Stimulated activated naive B cell treated with anti-CD40 and anti-IgM and Interleukin-4, amounts not matched to agents 10 μg/mL and 1 μg/mL and 100 μg/mL, for 72 hours (primary cell): ENCODE results near the gene HOXC4.
"Not testable (repeated sequence)": the region's sequence is repeated elsewhere in the genome, so short reads cannot be mapped to it uniquely, and the experiment has no call there.

Experiments
- ATAC-seq, 2 donors: fragments of 150-1000 bp; cut with Tn5 transposase; replicated peaks; 2 replicates each; pipeline ENCODE4 v1.10.0; 2021; ENCODE audit warnings: moderate library complexity in 1 of 2
- DNase-seq: peaks from one replicate; pipeline ENCODE4 v3.0.0; 2021
- H3K27ac Mint-ChIP-seq: one replicate; pipeline ENCODE4 v1.8.0; 2022; ENCODE audit warnings: mild to moderate bottlenecking, mixed read lengths
- H3K27me3 Mint-ChIP-seq, 2 donors: one replicate each; pipeline ENCODE4 v1.8.0; 2022; ENCODE audit warnings: mixed read lengths in 2 of 2
- H3K36me3 Mint-ChIP-seq, 2 donors: one replicate each; pipeline ENCODE4 v1.8.0; 2022; ENCODE audit warnings: mixed read lengths in 2 of 2, mild to moderate bottlenecking in 1 of 2
- H3K4me1 Mint-ChIP-seq, 2 donors: one replicate each; pipeline ENCODE4 v1.8.0; 2022; ENCODE audit warnings: mixed read lengths in 2 of 2, mild to moderate bottlenecking in 1 of 2
- H3K4me3 Mint-ChIP-seq, 2 donors: one replicate each; pipeline ENCODE4 v1.8.0; 2022; ENCODE audit warnings: mild to moderate bottlenecking in 2 of 2, mixed read lengths in 2 of 2, moderate library complexity in 1 of 2
- H3K9me3 Mint-ChIP-seq, 2 donors: one replicate each; pipeline ENCODE4 v1.8.0; 2022; ENCODE audit warnings: mixed read lengths in 2 of 2, mild to moderate bottlenecking in 1 of 2

Gene HOXC4

GRCh38 chr12:54038871-54039414, 14.7 kb upstream of the HOXC4 start:
- no peaks in the 10 kb centered on the region for H3K9me3 Mint-ChIP-seq
- H3K4me1 Mint-ChIP-seq: peaks cover 8 to 12% of the 10 kb centered on the region in 2 donors
- no peak overlapping the region for H3K4me3 Mint-ChIP-seq
- no peak for ATAC-seq
- no peak for DNase-seq
- H3K36me3 Mint-ChIP-seq: no peaks in the 10 kb centered on the region
- no peak overlapping the region for H3K27ac Mint-ChIP-seq
- H3K27me3 Mint-ChIP-seq: peaks cover 86 to 96% of the 10 kb centered on the region in 2 donors

GRCh38 chr12:54039417-54040147, 14.1 kb upstream of the HOXC4 start:
- H3K9me3 Mint-ChIP-seq: no peaks in the 10 kb centered on the region
- DNase-seq: no peak
- no peak overlapping the region for H3K4me3 Mint-ChIP-seq
- H3K36me3 Mint-ChIP-seq: no peaks in the 10 kb centered on the region
- H3K4me1 Mint-ChIP-seq: peaks cover 7% of the 10 kb centered on the region in 2 donors
- H3K27me3 Mint-ChIP-seq: peaks cover 88 to 97% of the 10 kb centered on the region in 2 donors
- H3K27ac Mint-ChIP-seq: no peak overlapping the region
- ATAC-seq: no peak

GRCh38 chr12:54040148-54040494, 13.5 kb upstream of the HOXC4 start:
- H3K9me3 Mint-ChIP-seq: no peaks in the 10 kb centered on the region
- DNase-seq (no peak), ATAC-seq (no peak)
- H3K36me3 Mint-ChIP-seq: no peaks in the 10 kb centered on the region
- peaks cover 90 to 97% of the 10 kb centered on the region in 2 donors for H3K27me3 Mint-ChIP-seq
- no peak overlapping the region for H3K27ac Mint-ChIP-seq
- H3K4me3 Mint-ChIP-seq: no peak overlapping the region
- peaks cover 1 to 4% of the 10 kb centered on the region in 2 donors for H3K4me1 Mint-ChIP-seq

- Mint-ChIP-seq H3K9me3 (no peaks in the 10 kb centered on the region), H3K36me3 (no peaks in the 10 kb centered on the region), H3K4me3 (no peak overlapping the region), H3K27me3 (peaks cover 90 to 97% of the 10 kb centered on the region in 2 donors), H3K27ac (no peak overlapping the region), H3K4me1 (peaks cover 0 to 4% of the 10 kb centered on the region in 2 donors)
- no peak for DNase-seq
- ATAC-seq: no peak
These were observed 13.0 kb upstream of the HOXC4 start for GRCh38 chr12:54040648-54041047.

- DNase-seq: no peak
- Mint-ChIP-seq H3K27me3 (peaks cover 91 to 97% of the 10 kb centered on the region in 2 donors), H3K4me1 (peaks cover 0 to 3% of the 10 kb centered on the region in 2 donors), H3K36me3 (no peaks in the 10 kb centered on the region), H3K4me3 (no peak overlapping the region), H3K27ac (no peak overlapping the region), H3K9me3 (no peaks in the 10 kb centered on the region)
- no peak for ATAC-seq
These were observed 12.4 kb upstream of the HOXC4 start for GRCh38 chr12:54041097-54041690.

GRCh38 chr12:54042033-54042432, 11.6 kb upstream of the HOXC4 start:
- H3K9me3 Mint-ChIP-seq, H3K36me3 Mint-ChIP-seq, ATAC-seq, H3K27ac Mint-ChIP-seq, H3K4me1 Mint-ChIP-seq, DNase-seq, H3K4me3 Mint-ChIP-seq: not testable (repeated sequence)
- H3K27me3 Mint-ChIP-seq: peaks cover 92 to 97% of the 10 kb centered on the region in 2 donors

GRCh38 chr12:54042970-54043853, 10.4 kb upstream of the HOXC4 start:
- ATAC-seq: no peak
- Mint-ChIP-seq H3K27ac (no peak overlapping the region), H3K36me3 (no peaks in the 10 kb centered on the region), H3K27me3 (peaks cover 93 to 97% of the 10 kb centered on the region in 2 donors), H3K4me3 (no peak overlapping the region), H3K9me3 (no peaks in the 10 kb centered on the region), H3K4me1 (peaks cover 7 to 15% of the 10 kb centered on the region in 2 donors)
- no peak for DNase-seq

GRCh38 chr12:54044425-54045103, 9.1 kb upstream of the HOXC4 start:
- ATAC-seq (peak in 1 of 2 donors; percentile 47), DNase-seq (no peak)
- no peaks in the 10 kb centered on the region for H3K36me3 Mint-ChIP-seq
- H3K4me3 Mint-ChIP-seq: no peak overlapping the region
- H3K27ac Mint-ChIP-seq: no peak overlapping the region
- no peaks in the 10 kb centered on the region for H3K9me3 Mint-ChIP-seq
- peaks cover 7 to 15% of the 10 kb centered on the region in 2 donors for H3K4me1 Mint-ChIP-seq
- H3K27me3 Mint-ChIP-seq: peaks cover 92 to 97% of the 10 kb centered on the region in 2 donors

GRCh38 chr12:54045401-54045800, 8.2 kb upstream of the HOXC4 start:
- Mint-ChIP-seq H3K4me1 (peaks cover 10 to 21% of the 10 kb centered on the region in 2 donors), H3K36me3 (no peaks in the 10 kb centered on the region), H3K27me3 (peaks cover 94 to 99% of the 10 kb centered on the region in 2 donors), H3K27ac (no peak overlapping the region), H3K9me3 (no peaks in the 10 kb centered on the region), H3K4me3 (no peak overlapping the region)
- no peak for ATAC-seq
- no peak for DNase-seq

- DNase-seq: no peak
- Mint-ChIP-seq H3K27me3 (peaks cover 96 to 99% of the 10 kb centered on the region in 2 donors), H3K36me3 (no peaks in the 10 kb centered on the region), H3K27ac (no peak overlapping the region), H3K4me3 (no peak overlapping the region), H3K9me3 (no peaks in the 10 kb centered on the region), H3K4me1 (peaks cover 14 to 27% of the 10 kb centered on the region in 2 donors)
- ATAC-seq: no peak
These were observed 7.6 kb upstream of the HOXC4 start for GRCh38 chr12:54045868-54046521.

GRCh38 chr12:54046809-54047159, 6.9 kb upstream of the HOXC4 start:
- DNase-seq (no peak), ATAC-seq (no peak)
- H3K27me3 Mint-ChIP-seq: peaks cover 97 to 100% of the 10 kb centered on the region in 2 donors
- no peaks in the 10 kb centered on the region for H3K36me3 Mint-ChIP-seq
- H3K4me3 Mint-ChIP-seq: peak overlapping the region; percentile 66 to 71
- H3K4me1 Mint-ChIP-seq: peaks cover 19 to 35% of the 10 kb centered on the region in 2 donors
- H3K27ac Mint-ChIP-seq: peak overlapping the region; percentile 68
- no peaks in the 10 kb centered on the region for H3K9me3 Mint-ChIP-seq

- peak overlapping the region; percentile 66 to 71 for H3K4me3 Mint-ChIP-seq
- DNase-seq: no peak
These were observed 6.3 kb upstream of the HOXC4 start for GRCh38 chr12:54047160-54047963.

GRCh38 chr12:54047964-54048303, 5.7 kb upstream of the HOXC4 start:
- Mint-ChIP-seq H3K4me3 (peak overlapping the region in 1 of 2 donors; percentile 71), H3K4me1 (peaks cover 26 to 47% of the 10 kb centered on the region in 2 donors), H3K9me3 (no peaks in the 10 kb centered on the region), H3K27me3 (peaks cover 93 to 100% of the 10 kb centered on the region in 2 donors), H3K27ac (no peak overlapping the region), H3K36me3 (no peaks in the 10 kb centered on the region)
- DNase-seq: no peak
- ATAC-seq: no peak

More at GRCh38 chr12:54047160-54047963, 6.3 kb upstream of the HOXC4 start:
- Mint-ChIP-seq H3K9me3 (no peaks in the 10 kb centered on the region), H3K36me3 (no peaks in the 10 kb centered on the region), H3K27ac (peak overlapping the region; percentile 68), H3K27me3 (peaks cover 95 to 100% of the 10 kb centered on the region in 2 donors), H3K4me1 (peaks cover 22 to 41% of the 10 kb centered on the region in 2 donors)
- no peak for ATAC-seq
